Fibroblast of lung (primary cell): ENCODE data around the gene PLEKHN1. TPM values are rescaled to one million over a fixed set of nuclear protein-coding genes. Genes with fewer than 3 reads are reported as not detected.

Source experiments
- DNase-seq, 2 donors: peaks; one replicate each; pipeline versions ENCODE4 v3.0.0 to v3.0.0-alpha.2; 2010; ENCODE audit warnings: low read depth in 2 of 2
- H2AFZ ChIP-seq: 2 replicates; pipeline ENCODE4 v1.5.1; 2012; ENCODE audit warnings: low read length, control low read depth, inconsistent platforms
- H3K27ac ChIP-seq: 2 replicates; pipeline ENCODE4 v1.5.1; 2011; ENCODE audit warnings: low read length, control low read depth; ENCODE audit not compliant: insufficient read depth
- H3K27me3 ChIP-seq: 2 replicates; pipeline ENCODE4 v1.5.1; 2011; ENCODE audit warnings: mild to moderate bottlenecking, low read length; ENCODE audit not compliant: control insufficient read depth, insufficient read depth
- H3K36me3 ChIP-seq: 2 replicates; pipeline ENCODE4 v1.5.1; 2011; ENCODE audit warnings: low read length; ENCODE audit not compliant: control insufficient read depth, insufficient read depth
- H3K4me1 ChIP-seq: 2 replicates; pipeline ENCODE4 v1.5.1; 2011; ENCODE audit warnings: low read length; ENCODE audit not compliant: control insufficient read depth, insufficient read depth; ENCODE audit errors: extremely low read depth
- H3K4me2 ChIP-seq: 2 replicates; pipeline ENCODE4 v1.5.1; 2011; ENCODE audit warnings: low read length, control low read depth; ENCODE audit not compliant: insufficient read depth; ENCODE audit errors: extremely low read depth
- H3K4me3 ChIP-seq, 4 experiments: fragments of 200-600 bp in 1 of 4; sonication (generic) in 1 of 4; replicated peaks in 1 of 4; 2 replicates each; pipeline ENCODE4 v1.5.1; 2011 to 2016; ENCODE audit warnings: low read length in 4 of 4, low read depth in 3 of 4, mild to moderate bottlenecking in 3 of 4, control low read depth in 2 of 4, inconsistent platforms in 1 of 4, mixed read lengths in 1 of 4; ENCODE audit not compliant: insufficient read depth in 1 of 4; ENCODE audit errors: control extremely low read depth in 1 of 4
- H3K79me2 ChIP-seq: 2 replicates; pipeline ENCODE4 v1.5.1; 2012; ENCODE audit warnings: mild to moderate bottlenecking, low read length, inconsistent platforms; ENCODE audit not compliant: control insufficient read depth, insufficient read depth
- H3K9ac ChIP-seq: 2 replicates; pipeline ENCODE4 v1.5.1; 2011; ENCODE audit warnings: mild to moderate bottlenecking, low read length, control low read depth; ENCODE audit not compliant: insufficient read depth
- H3K9me3 ChIP-seq: 2 replicates; pipeline ENCODE4 v1.5.1; 2012; ENCODE audit warnings: low read depth, low read length; ENCODE audit not compliant: control insufficient read depth, insufficient read depth
- H4K20me1 ChIP-seq: 2 replicates; pipeline ENCODE4 v1.5.1; 2011; ENCODE audit warnings: low read length; ENCODE audit not compliant: control insufficient read depth, insufficient read depth; ENCODE audit errors: extremely low read depth
- CTCF ChIP-seq, 2 donors: IDR thresholded peaks in 1 of 2; conservative IDR thresholded peaks in 1 of 2; 1 replicate in 1 of 2; 2 replicates in 1 of 2; pipeline ENCODE4 v1.5.1; 2011 to 2012; ENCODE audit warnings: low read length in 2 of 2, control low read depth in 1 of 2, inconsistent platforms in 1 of 2, low read depth in 1 of 2, mild to moderate bottlenecking in 1 of 2
- EZH2 ChIP-seq: IDR thresholded peaks from 2 replicates; pipeline ENCODE4 v1.5.1; 2012; ENCODE audit warnings: low read length, control low read depth, mild to moderate bottlenecking; ENCODE audit errors: missing control alignments
- polyA plus RNA-seq, 2 donors: library from polyadenylated mRNA; depleted of rRNA in 1 of 2; stranded (reverse) in 1 of 2; unstranded in 1 of 2; fragments of >200 nt; gene quantifications; 2 replicates each; pipeline ENCODE4 v1.2.1, GENCODE V29; 2011 to 2012; ENCODE audit warnings: missing spikeins in 1 of 2
- total RNA-seq: library from RNA; depleted of rRNA; stranded (reverse); fragments of >200 nt; gene quantifications from 2 replicates; pipeline ENCODE4 v1.2.1, GENCODE V29; 2014

Gene PLEKHN1
- total and polyA plus RNA-seq, 2 donors (not counting 1 experiment from before 2014, with no cell fraction given): 0.17 to 0.41 TPM

- H4K20me1 ChIP-seq: no peaks in the 10 kb centered on the region
- no peaks in the 10 kb centered on the region for H3K9me3 ChIP-seq
- no peak overlapping the region for H2AFZ ChIP-seq
- no peak overlapping the region for H3K9ac ChIP-seq
- H3K36me3 ChIP-seq: peaks cover 36% of the 10 kb centered on the region
- no peak overlapping the region for H3K27ac ChIP-seq
- no peak overlapping the region for H3K4me3 ChIP-seq
- H3K4me2 ChIP-seq: no peak overlapping the region
- DNase-seq: no peak
- H3K79me2 ChIP-seq: peaks cover 15% of the 10 kb centered on the region
- TF ChIP-seq CTCF (conservative IDR thresholded peaks at IDR 0.05 in 1 of 2, IDR thresholded peaks at IDR 0.05 in 1 of 2; ENCODE audit: low read depth in 1 of 2, low read length in 2 of 2) (no peak), EZH2 (no peak)
- no peaks in the 10 kb centered on the region for H3K27me3 ChIP-seq
- peaks cover 4% of the 10 kb centered on the region for H3K4me1 ChIP-seq
Observed at GRCh38 chr1:953524-954320, 12.6 kb upstream of the PLEKHN1 start.

GRCh38 chr1:954927-955326 is 11.4 kb upstream of the PLEKHN1 start:
- Histone ChIP-seq H3K4me1 (peaks cover 4% of the 10 kb centered on the region), H3K4me2 (no peak overlapping the region), H3K27me3 (no peaks in the 10 kb centered on the region), H3K9me3 (no peaks in the 10 kb centered on the region), H2AFZ (no peak overlapping the region), H3K4me3 (no peak overlapping the region), H3K79me2 (peaks cover 18% of the 10 kb centered on the region), H3K36me3 (peaks cover 33% of the 10 kb centered on the region), H3K27ac (no peak overlapping the region), H3K9ac (no peak overlapping the region), H4K20me1 (no peaks in the 10 kb centered on the region)
- DNase-seq: no peak
- no peak for TF ChIP-seq EZH2
- no peak for TF ChIP-seq CTCF (conservative IDR thresholded peaks at IDR 0.05 in 1 of 2, IDR thresholded peaks at IDR 0.05 in 1 of 2; ENCODE audit: low read depth in 1 of 2, low read length in 2 of 2)

- no peak for DNase-seq
- H3K79me2 ChIP-seq: peaks cover 18% of the 10 kb centered on the region
- no peak overlapping the region for H3K9ac ChIP-seq
- no peaks in the 10 kb centered on the region for H4K20me1 ChIP-seq
- peaks cover 27% of the 10 kb centered on the region for H3K36me3 ChIP-seq
- peaks cover 4% of the 10 kb centered on the region for H3K4me1 ChIP-seq
- TF ChIP-seq EZH2 (no peak), CTCF (conservative IDR thresholded peaks at IDR 0.05 in 1 of 2, IDR thresholded peaks at IDR 0.05 in 1 of 2; ENCODE audit: low read depth in 1 of 2, low read length in 2 of 2) (no peak)
- H2AFZ ChIP-seq: no peak overlapping the region
- H3K27me3 ChIP-seq: no peaks in the 10 kb centered on the region
- H3K4me3 ChIP-seq: no peak overlapping the region
- H3K9me3 ChIP-seq: no peaks in the 10 kb centered on the region
- no peak overlapping the region for H3K4me2 ChIP-seq
- H3K27ac ChIP-seq: no peak overlapping the region
Observed at GRCh38 chr1:955474-955873, 10.8 kb upstream of the PLEKHN1 start.
